ENCODE measurements around the gene CAMTA2. TPM values are rescaled to one million over a fixed set of nuclear protein-coding genes. Genes with fewer than 3 reads are reported as not detected.

CAMTA2 gene, protein sequence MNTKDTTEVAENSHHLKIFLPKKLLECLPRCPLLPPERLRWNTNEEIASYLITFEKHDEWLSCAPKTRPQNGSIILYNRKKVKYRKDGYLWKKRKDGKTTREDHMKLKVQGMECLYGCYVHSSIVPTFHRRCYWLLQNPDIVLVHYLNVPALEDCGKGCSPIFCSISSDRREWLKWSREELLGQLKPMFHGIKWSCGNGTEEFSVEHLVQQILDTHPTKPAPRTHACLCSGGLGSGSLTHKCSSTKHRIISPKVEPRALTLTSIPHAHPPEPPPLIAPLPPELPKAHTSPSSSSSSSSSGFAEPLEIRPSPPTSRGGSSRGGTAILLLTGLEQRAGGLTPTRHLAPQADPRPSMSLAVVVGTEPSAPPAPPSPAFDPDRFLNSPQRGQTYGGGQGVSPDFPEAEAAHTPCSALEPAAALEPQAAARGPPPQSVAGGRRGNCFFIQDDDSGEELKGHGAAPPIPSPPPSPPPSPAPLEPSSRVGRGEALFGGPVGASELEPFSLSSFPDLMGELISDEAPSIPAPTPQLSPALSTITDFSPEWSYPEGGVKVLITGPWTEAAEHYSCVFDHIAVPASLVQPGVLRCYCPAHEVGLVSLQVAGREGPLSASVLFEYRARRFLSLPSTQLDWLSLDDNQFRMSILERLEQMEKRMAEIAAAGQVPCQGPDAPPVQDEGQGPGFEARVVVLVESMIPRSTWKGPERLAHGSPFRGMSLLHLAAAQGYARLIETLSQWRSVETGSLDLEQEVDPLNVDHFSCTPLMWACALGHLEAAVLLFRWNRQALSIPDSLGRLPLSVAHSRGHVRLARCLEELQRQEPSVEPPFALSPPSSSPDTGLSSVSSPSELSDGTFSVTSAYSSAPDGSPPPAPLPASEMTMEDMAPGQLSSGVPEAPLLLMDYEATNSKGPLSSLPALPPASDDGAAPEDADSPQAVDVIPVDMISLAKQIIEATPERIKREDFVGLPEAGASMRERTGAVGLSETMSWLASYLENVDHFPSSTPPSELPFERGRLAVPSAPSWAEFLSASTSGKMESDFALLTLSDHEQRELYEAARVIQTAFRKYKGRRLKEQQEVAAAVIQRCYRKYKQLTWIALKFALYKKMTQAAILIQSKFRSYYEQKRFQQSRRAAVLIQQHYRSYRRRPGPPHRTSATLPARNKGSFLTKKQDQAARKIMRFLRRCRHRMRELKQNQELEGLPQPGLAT
- total RNA-seq = 2.8 TPM
- polyA plus RNA-seq = 51.5 TPM
- long read RNA-seq, donor 1 = 0 reads
- long read RNA-seq, donor 2 = 0 reads
- long read RNA-seq, donor 3, partial matches to known transcripts = 0 of 2 reads
- long read RNA-seq, donor 3, other reads (novel, unspliced or antisense) = 0 of 2 reads
- long read RNA-seq, donor 4, partial matches to known transcripts = 0 of 1 reads
- long read RNA-seq, donor 4, other reads (novel, unspliced or antisense) = 0 of 1 reads
- long read RNA-seq, donor 5 = 0 reads
- long read RNA-seq, donor 6 = 0 reads
- long read RNA-seq, donor 7 = 0 reads
- long read RNA-seq, donor 8, partial matches to known transcripts = 0 of 1 reads
- long read RNA-seq, donor 8, other reads (novel, unspliced or antisense) = 0 of 1 reads
- long read RNA-seq, donor 9 = 0 reads
- long read RNA-seq, donor 10, partial matches to known transcripts = 0 of 1 reads
- long read RNA-seq, donor 10, other reads (novel, unspliced or antisense) = 0 of 1 reads

DNA sequence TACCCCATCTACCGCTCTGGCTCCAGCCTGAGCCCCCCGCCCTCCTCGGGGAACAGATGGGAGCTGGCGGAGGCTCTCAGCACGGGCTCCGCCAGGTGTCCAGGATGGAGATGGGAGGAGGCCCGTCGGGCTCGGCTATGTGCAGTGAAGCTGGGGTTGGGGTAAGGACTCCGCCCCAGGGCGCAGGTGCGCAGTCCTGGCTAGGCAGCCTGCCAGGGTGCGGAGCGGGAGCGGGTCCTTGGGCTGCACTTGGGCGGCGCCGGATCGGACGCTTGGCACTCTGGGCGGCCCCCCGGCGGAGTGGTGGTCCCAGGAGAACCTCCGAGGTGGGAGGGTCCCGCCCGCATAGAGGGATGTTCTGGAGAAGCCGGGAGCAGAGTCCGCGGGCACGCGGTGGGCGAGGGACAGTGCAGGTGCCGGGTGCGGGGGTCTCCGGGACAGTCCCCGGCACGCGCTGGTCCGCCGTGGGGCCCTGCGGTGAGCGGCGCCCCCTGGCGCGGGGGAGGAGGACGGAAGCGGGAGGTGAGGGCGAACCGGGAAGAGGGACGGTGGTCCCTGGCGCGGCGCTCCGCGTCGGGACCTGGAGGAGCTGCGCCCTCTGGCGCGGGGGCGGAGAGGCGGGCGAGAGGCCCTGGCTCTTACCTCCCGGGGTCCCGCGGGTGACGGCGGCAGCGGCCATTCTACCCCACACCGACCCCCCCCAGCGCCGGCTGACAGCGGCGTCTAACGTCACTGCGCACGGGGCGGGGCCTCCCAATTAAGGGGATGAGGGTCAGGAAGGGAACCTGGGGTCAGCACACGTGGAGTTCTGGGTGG is at the start of gene CAMTA2:
Gene CAMTA2, minus strand, starts transcription at position 725 of the 816 bp plus-strand sequence. CDS start 1,453 bp downstream, outside the sequence.
- Histone ChIP-seq H3K27ac (ENCODE audit: low read depth in 1 of 2, low read length in 1 of 2) (peak within 1 kb of the TSS; percentile 84 to 91), H3K36me3 (ENCODE audit: control insufficient read depth in 2 of 2, insufficient read depth in 2 of 2, low read length in 1 of 2) (peaks cover 8 to 13% of the 10 kb centered on the region in 2 donors), H3K4me3 (ENCODE audit: low read length in 2 of 2) (peak within 1 kb of the TSS; percentile 87 to 91), H3K27me3 (ENCODE audit: control insufficient read depth in 2 of 2, insufficient read depth in 1 of 2, low read length in 1 of 2) (no peaks in the 10 kb centered on the region), H3K9me3 (ENCODE audit: control insufficient read depth in 2 of 2, insufficient read depth in 1 of 2, low read length in 1 of 2) (peaks cover 0 to 5% of the 10 kb centered on the region in 2 donors), H3K4me1 (ENCODE audit: control insufficient read depth in 2 of 2, insufficient read depth in 2 of 2, low read length in 2 of 2) (peaks cover 15 to 29% of the 10 kb centered on the region in 2 donors)
- WGBS = 1% methylated on average over 78 of the region's 78 CpGs
- peak in 8 of 9 donors; percentile 64 to 90 (median 80) for DNase-seq (ENCODE audit: low read depth in 6 of 9, low spot score in 9 of 9)

DNA sequence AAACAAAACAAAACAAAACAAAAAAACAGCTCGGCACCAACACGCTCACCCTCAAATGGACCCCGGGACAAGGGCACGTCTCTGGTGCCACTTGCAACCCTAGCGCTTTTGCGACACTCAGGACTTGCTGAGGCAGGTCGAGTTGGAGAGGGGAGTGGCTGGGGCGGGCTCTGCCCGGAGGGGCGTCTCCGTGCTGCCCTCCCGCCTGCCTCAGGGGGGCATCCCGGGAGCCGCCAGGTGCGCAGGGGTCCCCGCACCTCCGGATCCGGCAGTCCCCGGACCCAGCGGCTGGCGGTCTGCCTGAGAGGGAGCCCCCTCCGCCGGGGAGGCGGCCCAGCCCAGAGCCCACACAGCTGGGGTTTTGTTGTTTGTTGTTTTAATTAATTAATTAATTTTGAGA is 47.8 kb upstream of the CAMTA2 start, which contains the start of gene SLC52A1:
Gene SLC52A1, minus strand, starts transcription at position 112 of the 400 bp plus-strand sequence. CDS start 820 bp downstream, outside the sequence.
- peaks cover 2 to 28% of the 10 kb centered on the region in 2 donors for H3K27me3 ChIP-seq (ENCODE audit: control insufficient read depth in 2 of 2, insufficient read depth in 1 of 2, low read length in 1 of 2)
- no peak within 1 kb of the TSS for H3K27ac ChIP-seq (ENCODE audit: low read depth in 1 of 2, low read length in 1 of 2)
- no peak for DNase-seq (ENCODE audit: low read depth in 6 of 9, low spot score in 9 of 9)
- H3K4me3 ChIP-seq (ENCODE audit: low read length in 2 of 2) = no peak within 1 kb of the TSS
- peaks cover 0 to 16% of the 10 kb centered on the region in 2 donors for H3K4me1 ChIP-seq (ENCODE audit: control insufficient read depth in 2 of 2, insufficient read depth in 2 of 2, low read length in 2 of 2)
- 12% methylated on average over 24 of the region's 24 CpGs for WGBS
- H3K36me3 ChIP-seq (ENCODE audit: control insufficient read depth in 2 of 2, insufficient read depth in 2 of 2, low read length in 1 of 2) = no peaks in the 10 kb centered on the region
- H3K9me3 ChIP-seq (ENCODE audit: control insufficient read depth in 2 of 2, insufficient read depth in 1 of 2, low read length in 1 of 2) = no peaks in the 10 kb centered on the region

DNA sequence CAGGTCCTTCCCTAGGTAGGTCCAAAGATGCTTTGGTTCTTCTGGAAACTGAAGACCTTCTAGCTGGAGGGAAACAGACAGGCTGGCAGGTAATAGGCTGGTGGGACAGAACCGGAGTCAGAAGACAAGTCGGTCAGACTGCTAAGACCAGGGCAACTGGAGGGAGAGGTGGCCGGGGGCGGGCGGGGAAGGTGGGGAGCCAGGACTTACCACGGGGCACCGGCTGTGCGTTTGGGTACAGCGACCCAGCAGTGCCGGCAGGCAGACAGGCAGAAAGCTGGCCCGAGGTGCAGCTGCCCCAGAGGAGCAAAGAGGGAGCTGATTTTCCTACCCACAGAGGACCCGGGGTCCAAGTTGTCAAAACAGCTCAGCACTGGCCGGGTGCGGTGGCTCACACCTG is 47.2 kb upstream of the CAMTA2 start:
- Histone ChIP-seq H3K36me3 (ENCODE audit: control insufficient read depth in 2 of 2, insufficient read depth in 2 of 2, low read length in 1 of 2) (no peaks in the 10 kb centered on the region), H3K4me3 (ENCODE audit: low read length in 2 of 2) (no peak overlapping the region), H3K27me3 (ENCODE audit: control insufficient read depth in 2 of 2, insufficient read depth in 1 of 2, low read length in 1 of 2) (peaks cover 2 to 28% of the 10 kb centered on the region in 2 donors), H3K4me1 (ENCODE audit: control insufficient read depth in 2 of 2, insufficient read depth in 2 of 2, low read length in 2 of 2) (peaks cover 0 to 16% of the 10 kb centered on the region in 2 donors), H3K9me3 (ENCODE audit: control insufficient read depth in 2 of 2, insufficient read depth in 1 of 2, low read length in 1 of 2) (no peaks in the 10 kb centered on the region), H3K27ac (ENCODE audit: low read depth in 1 of 2, low read length in 1 of 2) (no peak overlapping the region)
- WGBS = 95% methylated on average over 14 of the region's 14 CpGs
- DNase-seq (ENCODE audit: low read depth in 6 of 9, low spot score in 9 of 9) = no peak

DNA sequence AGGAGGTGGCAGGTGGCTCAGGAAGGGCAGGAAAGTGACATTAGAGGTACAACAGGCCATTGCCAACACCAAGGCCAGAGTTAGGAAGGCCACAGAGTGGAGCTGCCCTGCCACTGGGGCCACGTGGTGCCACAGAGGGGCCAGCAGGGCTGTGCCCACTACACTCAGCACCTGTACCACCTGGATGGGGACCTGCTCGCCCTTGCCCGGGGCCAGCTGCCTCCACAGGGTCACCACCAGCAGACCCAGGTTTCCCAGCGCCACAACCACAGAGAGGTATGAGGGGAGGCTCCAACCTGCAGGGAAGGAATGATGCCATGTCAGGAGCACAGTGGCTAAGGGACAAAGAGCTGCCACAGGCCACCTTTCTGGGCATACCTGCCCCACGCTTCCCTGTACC is 46.6 kb upstream of the CAMTA2 start:
- Histone ChIP-seq H3K27ac (ENCODE audit: low read depth in 1 of 2, low read length in 1 of 2) (no peak overlapping the region), H3K9me3 (ENCODE audit: control insufficient read depth in 2 of 2, insufficient read depth in 1 of 2, low read length in 1 of 2) (no peaks in the 10 kb centered on the region), H3K4me1 (ENCODE audit: control insufficient read depth in 2 of 2, insufficient read depth in 2 of 2, low read length in 2 of 2) (peaks cover 0 to 16% of the 10 kb centered on the region in 2 donors), H3K4me3 (ENCODE audit: low read length in 2 of 2) (no peak overlapping the region), H3K36me3 (ENCODE audit: control insufficient read depth in 2 of 2, insufficient read depth in 2 of 2, low read length in 1 of 2) (no peaks in the 10 kb centered on the region), H3K27me3 (ENCODE audit: control insufficient read depth in 2 of 2, insufficient read depth in 1 of 2, low read length in 1 of 2) (peaks cover 2 to 28% of the 10 kb centered on the region in 2 donors)
- 95% methylated on average over 5 of the region's 5 CpGs for WGBS
- no peak for DNase-seq (ENCODE audit: low read depth in 6 of 9, low spot score in 9 of 9)

DNA sequence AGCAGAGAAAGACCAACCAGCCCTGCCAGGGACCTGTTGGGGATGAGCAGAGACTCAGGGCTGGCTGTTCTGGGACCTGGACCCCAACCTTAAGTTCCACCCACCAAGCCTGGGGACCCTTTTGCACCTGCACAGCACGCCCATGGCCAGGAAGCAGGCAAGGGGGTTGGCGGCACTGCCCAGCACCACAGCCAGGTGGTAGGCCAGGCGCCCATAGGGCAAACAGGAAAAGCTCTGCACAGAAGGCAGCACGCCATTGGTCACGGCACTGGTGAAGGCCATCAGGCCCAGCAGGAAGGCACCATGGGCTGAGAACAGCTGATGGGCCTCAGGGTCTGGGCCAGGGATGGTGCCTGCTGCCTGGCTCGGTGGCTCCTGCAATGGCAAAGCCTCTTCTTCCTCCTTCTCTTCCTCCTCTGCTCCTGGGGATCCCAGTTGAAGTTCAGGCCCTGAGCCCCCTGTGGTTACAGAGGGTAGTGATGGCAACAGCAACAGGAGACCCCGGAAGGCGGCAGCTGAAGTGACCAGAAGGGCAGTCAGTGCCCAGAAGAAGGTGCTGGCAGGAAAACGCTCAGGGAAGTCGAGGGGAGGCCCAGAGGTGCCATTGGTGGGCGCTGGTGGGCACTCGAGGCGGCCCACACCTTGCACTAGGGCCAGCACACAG is 46.0 kb upstream of the CAMTA2 start:
- 95% methylated on average over 13 of the region's 13 CpGs for WGBS
- Histone ChIP-seq H3K4me3 (ENCODE audit: low read length in 2 of 2) (no peak overlapping the region), H3K27ac (ENCODE audit: low read depth in 1 of 2, low read length in 1 of 2) (no peak overlapping the region), H3K4me1 (ENCODE audit: control insufficient read depth in 2 of 2, insufficient read depth in 2 of 2, low read length in 2 of 2) (peaks cover 0 to 16% of the 10 kb centered on the region in 2 donors), H3K27me3 (ENCODE audit: control insufficient read depth in 2 of 2, insufficient read depth in 1 of 2, low read length in 1 of 2) (peaks cover 2 to 28% of the 10 kb centered on the region in 2 donors), H3K9me3 (ENCODE audit: control insufficient read depth in 2 of 2, insufficient read depth in 1 of 2, low read length in 1 of 2) (no peaks in the 10 kb centered on the region), H3K36me3 (ENCODE audit: control insufficient read depth in 2 of 2, insufficient read depth in 2 of 2, low read length in 1 of 2) (no peaks in the 10 kb centered on the region)
- no peak for DNase-seq (ENCODE audit: low read depth in 6 of 9, low spot score in 9 of 9)

DNA sequence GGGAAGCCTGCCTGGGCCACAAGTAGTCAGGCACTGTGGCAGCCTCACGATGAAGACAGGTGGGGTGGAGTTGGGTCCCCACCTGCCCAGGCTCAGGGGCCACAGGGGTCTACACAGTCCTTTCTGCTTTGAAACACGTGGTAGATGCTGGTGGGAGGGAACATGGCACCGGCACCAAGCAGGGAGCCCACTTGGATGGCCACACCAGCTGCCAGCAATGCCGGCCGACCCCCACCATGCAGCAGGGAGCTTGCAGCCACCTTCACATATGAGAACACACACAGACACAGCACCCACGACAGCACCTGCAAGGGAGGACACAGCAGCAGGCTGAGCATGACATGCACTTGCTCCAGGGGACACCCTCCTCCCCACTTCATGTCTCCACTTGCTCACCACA is 45.4 kb upstream of the CAMTA2 start:
- Histone ChIP-seq H3K9me3 (ENCODE audit: control insufficient read depth in 2 of 2, insufficient read depth in 1 of 2, low read length in 1 of 2) (no peaks in the 10 kb centered on the region), H3K36me3 (ENCODE audit: control insufficient read depth in 2 of 2, insufficient read depth in 2 of 2, low read length in 1 of 2) (no peaks in the 10 kb centered on the region), H3K4me1 (ENCODE audit: control insufficient read depth in 2 of 2, insufficient read depth in 2 of 2, low read length in 2 of 2) (peaks cover 0 to 16% of the 10 kb centered on the region in 2 donors), H3K27me3 (ENCODE audit: control insufficient read depth in 2 of 2, insufficient read depth in 1 of 2, low read length in 1 of 2) (peaks cover 2 to 28% of the 10 kb centered on the region in 2 donors), H3K27ac (ENCODE audit: low read depth in 1 of 2, low read length in 1 of 2) (no peak overlapping the region), H3K4me3 (ENCODE audit: low read length in 2 of 2) (no peak overlapping the region)
- WGBS = 93% methylated on average over 6 of the region's 6 CpGs
- no peak for DNase-seq (ENCODE audit: low read depth in 6 of 9, low spot score in 9 of 9)

DNA sequence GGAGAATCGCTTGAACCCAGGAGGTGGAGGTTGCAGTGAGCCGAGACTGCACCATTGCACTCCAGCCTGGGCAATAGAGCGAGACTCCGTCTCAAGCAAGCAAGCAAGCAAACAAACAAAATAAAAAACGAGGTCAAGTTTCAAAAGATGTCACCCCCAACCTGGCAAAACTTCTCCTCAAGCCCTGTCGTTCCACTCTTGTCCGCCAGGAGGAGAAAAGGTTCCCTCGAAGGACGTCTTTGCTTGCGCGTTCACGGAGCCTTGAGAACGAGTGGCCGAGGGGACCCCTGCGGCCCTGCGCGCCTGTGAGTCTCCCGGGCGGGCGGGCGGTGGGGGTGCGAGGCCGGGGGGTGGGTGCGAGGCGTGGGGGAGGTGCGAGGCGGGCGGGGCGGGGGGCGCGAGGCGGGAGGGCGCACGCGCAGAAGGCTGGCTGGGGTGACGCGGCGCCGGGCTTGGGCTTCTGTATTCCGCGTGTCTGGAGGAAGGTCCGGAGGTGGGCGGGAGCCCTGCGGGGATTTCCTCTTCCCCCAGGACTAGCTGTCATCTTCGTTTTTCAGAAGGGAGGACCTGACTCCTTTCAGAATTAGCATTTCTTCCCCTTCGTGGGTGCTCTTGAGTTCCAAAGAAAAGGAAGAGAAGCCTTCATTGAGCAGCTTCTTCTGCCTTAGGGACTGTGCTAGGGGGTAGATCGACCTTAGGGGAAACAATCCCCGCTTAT is 44.0 kb upstream of the CAMTA2 start:
- Histone ChIP-seq H3K4me1 (ENCODE audit: control insufficient read depth in 2 of 2, insufficient read depth in 2 of 2, low read length in 2 of 2) (peaks cover 0 to 16% of the 10 kb centered on the region in 2 donors), H3K4me3 (ENCODE audit: low read length in 2 of 2) (peak overlapping the region; percentile 37 to 61), H3K27ac (ENCODE audit: low read depth in 1 of 2, low read length in 1 of 2) (peak overlapping the region; percentile 60 to 69), H3K27me3 (ENCODE audit: control insufficient read depth in 2 of 2, insufficient read depth in 1 of 2, low read length in 1 of 2) (peaks cover 2 to 28% of the 10 kb centered on the region in 2 donors), H3K9me3 (ENCODE audit: control insufficient read depth in 2 of 2, insufficient read depth in 1 of 2, low read length in 1 of 2) (no peaks in the 10 kb centered on the region), H3K36me3 (ENCODE audit: control insufficient read depth in 2 of 2, insufficient read depth in 2 of 2, low read length in 1 of 2) (no peaks in the 10 kb centered on the region)
- peak; percentile 46 to 93 (median 77) for DNase-seq (ENCODE audit: low read depth in 6 of 9, low spot score in 9 of 9)
- WGBS = 4% methylated on average over 48 of the region's 48 CpGs

Measured in thymus (tissue), 14 donors.